HAP-1 (cell line): Measurements from ENCODE around the gene CDKN1C.
A peak's percentile ranks its signal among the peaks of the same experiment; 100 is the strongest.

Experiments used
- DNase-seq, 2 experiments: peaks; one replicate each; pipeline ENCODE4 v3.0.0-alpha.2; 2016 to 2020; ENCODE audit warnings: low spot score in 2 of 2
- H3K27me3 ChIP-seq: fragments of 250-450 bp; sonication (Bioruptor Pico); 2 replicates; pipeline ENCODE4 v1.5.1; 2020; ENCODE audit warnings: low read depth, mild to moderate bottlenecking, moderate library complexity
- H3K36me3 ChIP-seq: fragments of 250-450 bp; sonication (Bioruptor Pico); replicated peaks from 2 replicates; pipeline ENCODE4 v1.5.1; 2020; ENCODE audit warnings: mild to moderate bottlenecking
- H3K4me1 ChIP-seq: fragments of 250-450 bp; sonication (Bioruptor Pico); 2 replicates; pipeline ENCODE4 v1.5.1; 2020; ENCODE audit warnings: mild to moderate bottlenecking
- H3K4me3 ChIP-seq: fragments of 250-450 bp; sonication (Bioruptor Pico); 2 replicates; pipeline ENCODE4 v1.5.1; 2020; ENCODE audit warnings: mild to moderate bottlenecking, moderate library complexity
- H3K9me3 ChIP-seq: fragments of 250-450 bp; sonication (Bioruptor Pico); 2 replicates; pipeline ENCODE4 v1.5.1; 2020; ENCODE audit warnings: mild to moderate bottlenecking, moderate library complexity
- in situ Hi-C: fragments of 300-500 bp; cut with MboI; formaldehyde crosslinking; loops from 3 replicates; pipeline ENCODE4 v1.14.3; 2020; ENCODE audit warnings: low sequenced_read_pairs, inconsistent platforms, mixed read lengths

Gene CDKN1C

GRCh38 chr11:2927851-2928604, 42.5 kb upstream of the CDKN1C start:
- DNase-seq, result no peak
- Histone ChIP-seq H3K9me3 (no peaks in the 10 kb centered on the region), H3K36me3 (no peaks in the 10 kb centered on the region), H3K4me1 (no peaks in the 10 kb centered on the region), H3K4me3 (peak overlapping the region; percentile 21), H3K27me3 (peaks cover 49% of the 10 kb centered on the region)
- in situ Hi-C loops, result loop anchor here (25.0 kb wide), 1 partner anchor 484 kb away; no protein-coding TSS in a partner anchor

GRCh38 chr11:2927121-2927800, 41.7 kb upstream of the CDKN1C start:
- Histone ChIP-seq H3K9me3 (no peaks in the 10 kb centered on the region), H3K36me3 (no peaks in the 10 kb centered on the region), H3K4me3 (no peak overlapping the region), H3K27me3 (peaks cover 49% of the 10 kb centered on the region), H3K4me1 (no peaks in the 10 kb centered on the region)
- in situ Hi-C loops, result loop anchor here (25.0 kb wide), 1 partner anchor 485 kb away; no protein-coding TSS in a partner anchor
- no peak for DNase-seq

- H3K27me3 ChIP-seq, result peaks cover 48% of the 10 kb centered on the region
- H3K4me1 ChIP-seq, result no peaks in the 10 kb centered on the region
- in situ Hi-C loops, result loop anchor here (25.0 kb wide), 1 partner anchor 486 kb away; no protein-coding TSS in a partner anchor
- DNase-seq, result no peak
- H3K4me3 ChIP-seq, result no peak overlapping the region
- H3K9me3 ChIP-seq, result no peaks in the 10 kb centered on the region
- H3K36me3 ChIP-seq, result no peaks in the 10 kb centered on the region
Measured at GRCh38 chr11:2926611-2927051, 41.1 kb upstream of the CDKN1C start.

GRCh38 chr11:2924821-2925675, 39.5 kb upstream of the CDKN1C start:
- Histone ChIP-seq H3K36me3 (no peaks in the 10 kb centered on the region), H3K4me3 (no peak overlapping the region), H3K4me1 (no peaks in the 10 kb centered on the region), H3K9me3 (no peaks in the 10 kb centered on the region), H3K27me3 (peaks cover 33% of the 10 kb centered on the region)
- in situ Hi-C loops, result loop anchor here (25.0 kb wide), 1 partner anchor 487 kb away; no protein-coding TSS in a partner anchor
- no peak for DNase-seq

DNA sequence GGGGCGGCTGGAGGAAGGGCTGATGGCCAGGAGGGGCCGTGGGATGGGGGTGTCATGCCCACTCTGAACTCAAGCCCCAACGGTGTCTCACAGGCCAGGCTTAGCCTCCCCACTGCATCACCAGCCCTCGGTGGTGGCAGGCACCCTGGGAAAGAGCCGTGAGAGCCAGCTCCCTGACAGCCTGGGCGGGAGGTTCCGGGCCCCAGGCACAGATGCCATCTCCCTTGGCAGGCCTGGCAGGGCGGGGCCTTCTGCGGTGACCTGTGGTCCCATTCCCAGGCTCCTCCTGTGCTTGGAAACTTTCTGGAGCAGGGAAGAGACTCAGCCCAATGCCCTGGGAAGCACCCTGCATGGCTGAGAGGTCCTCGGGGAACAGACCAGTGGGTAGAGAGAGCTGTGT, 38.8 kb upstream of the CDKN1C start:
- in situ Hi-C loops, result no loop called here
- Histone ChIP-seq H3K4me1 (no peaks in the 10 kb centered on the region), H3K27me3 (peaks cover 26% of the 10 kb centered on the region), H3K36me3 (no peaks in the 10 kb centered on the region), H3K9me3 (no peaks in the 10 kb centered on the region), H3K4me3 (no peak overlapping the region)
- no peak for DNase-seq

- H3K4me3 ChIP-seq, result no peak overlapping the region
- no peaks in the 10 kb centered on the region for H3K36me3 ChIP-seq
- in situ Hi-C loops, result no loop called here
- DNase-seq, result no peak
- no peaks in the 10 kb centered on the region for H3K9me3 ChIP-seq
- H3K27me3 ChIP-seq, result peaks cover 21% of the 10 kb centered on the region
- no peaks in the 10 kb centered on the region for H3K4me1 ChIP-seq
Measured at GRCh38 chr11:2923446-2924375, 38.1 kb upstream of the CDKN1C start.

- Histone ChIP-seq H3K9me3 (no peaks in the 10 kb centered on the region), H3K36me3 (no peaks in the 10 kb centered on the region), H3K27me3 (peaks cover 11% of the 10 kb centered on the region), H3K4me1 (no peaks in the 10 kb centered on the region), H3K4me3 (no peak overlapping the region)
- in situ Hi-C loops, result no loop called here
- DNase-seq, result no peak
Measured at GRCh38 chr11:2922655-2923054, 37.1 kb upstream of the CDKN1C start.

DNA sequence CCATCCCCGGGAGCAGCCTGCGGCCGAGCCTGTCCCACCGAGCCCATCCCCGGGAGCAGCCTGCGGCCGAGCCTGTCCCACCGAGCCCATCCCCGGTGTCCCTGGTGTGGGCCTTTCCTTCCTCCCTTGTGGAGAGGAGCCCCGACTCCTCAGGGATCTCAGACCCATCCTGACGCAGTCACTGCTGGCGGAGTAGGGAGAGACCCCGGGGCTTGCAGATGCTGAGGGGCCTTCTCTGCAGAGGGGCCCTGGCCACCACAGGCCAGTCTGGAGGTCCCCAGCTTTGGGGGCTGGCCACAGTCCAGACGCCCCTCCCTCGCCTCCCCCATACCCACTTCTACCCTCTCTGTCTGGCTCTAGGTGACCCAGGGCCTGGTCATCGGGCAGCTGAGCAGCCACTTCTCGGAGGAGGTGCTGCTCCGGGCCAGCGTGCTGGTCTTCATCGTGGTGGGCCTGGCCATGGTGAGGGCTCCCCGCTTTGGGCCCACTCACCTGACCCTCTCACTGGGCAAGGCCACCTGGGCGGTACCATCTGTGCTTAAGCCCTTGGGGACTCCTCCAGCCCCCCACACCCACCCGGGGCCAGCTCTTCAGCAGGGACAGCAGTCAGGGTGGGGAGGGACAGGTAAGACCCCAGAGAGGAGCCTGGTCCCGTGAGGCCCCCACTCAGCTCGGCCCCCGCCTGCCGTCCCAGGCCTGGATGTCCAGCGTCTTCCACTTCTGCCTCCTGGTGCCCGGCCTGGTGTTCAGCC, 36.3 kb upstream of the CDKN1C start:
- peaks cover 3% of the 10 kb centered on the region for H3K27me3 ChIP-seq
- no peaks in the 10 kb centered on the region for H3K9me3 ChIP-seq
- in situ Hi-C loops, result no loop called here
- H3K4me3 ChIP-seq, result no peak overlapping the region
- no peaks in the 10 kb centered on the region for H3K36me3 ChIP-seq
- H3K4me1 ChIP-seq, result no peaks in the 10 kb centered on the region
- no peak for DNase-seq

- DNase-seq, result no peak
- Histone ChIP-seq H3K36me3 (no peaks in the 10 kb centered on the region), H3K9me3 (no peaks in the 10 kb centered on the region), H3K4me1 (no peaks in the 10 kb centered on the region), H3K4me3 (no peak overlapping the region), H3K27me3 (no peaks in the 10 kb centered on the region)
- in situ Hi-C loops, result no loop called here
Measured at GRCh38 chr11:2921261-2921660, 35.7 kb upstream of the CDKN1C start.

GRCh38 chr11:2920343-2920742, 34.8 kb upstream of the CDKN1C start:
- Histone ChIP-seq H3K36me3 (no peaks in the 10 kb centered on the region), H3K4me1 (no peaks in the 10 kb centered on the region), H3K27me3 (no peaks in the 10 kb centered on the region), H3K4me3 (no peak overlapping the region), H3K9me3 (no peaks in the 10 kb centered on the region)
- no peak for DNase-seq
- in situ Hi-C loops, result no loop called here

DNA sequence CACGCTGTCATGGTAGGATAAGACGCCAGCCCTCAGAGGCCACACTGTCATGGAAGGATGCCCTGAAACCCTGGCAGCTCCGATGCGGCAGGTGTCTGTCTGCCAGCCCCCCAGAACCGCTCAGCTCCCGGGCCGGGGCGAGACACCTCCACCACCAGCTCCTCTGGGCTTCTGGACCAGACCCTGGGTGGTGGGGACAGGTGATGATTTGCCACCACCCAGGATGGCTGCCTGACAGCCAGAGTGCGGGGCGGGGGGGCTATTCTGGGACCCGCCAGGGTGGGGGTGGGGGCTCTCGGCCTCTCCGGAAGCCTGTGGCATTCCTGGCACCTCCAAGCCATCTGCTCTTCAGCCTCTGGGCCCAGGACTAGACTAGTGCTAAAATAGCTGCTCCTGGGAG, 34.3 kb upstream of the CDKN1C start:
- Histone ChIP-seq H3K4me3 (no peak overlapping the region), H3K27me3 (no peaks in the 10 kb centered on the region), H3K9me3 (no peaks in the 10 kb centered on the region), H3K36me3 (no peaks in the 10 kb centered on the region), H3K4me1 (no peaks in the 10 kb centered on the region)
- no peak for DNase-seq
- in situ Hi-C loops, result no loop called here

DNA sequence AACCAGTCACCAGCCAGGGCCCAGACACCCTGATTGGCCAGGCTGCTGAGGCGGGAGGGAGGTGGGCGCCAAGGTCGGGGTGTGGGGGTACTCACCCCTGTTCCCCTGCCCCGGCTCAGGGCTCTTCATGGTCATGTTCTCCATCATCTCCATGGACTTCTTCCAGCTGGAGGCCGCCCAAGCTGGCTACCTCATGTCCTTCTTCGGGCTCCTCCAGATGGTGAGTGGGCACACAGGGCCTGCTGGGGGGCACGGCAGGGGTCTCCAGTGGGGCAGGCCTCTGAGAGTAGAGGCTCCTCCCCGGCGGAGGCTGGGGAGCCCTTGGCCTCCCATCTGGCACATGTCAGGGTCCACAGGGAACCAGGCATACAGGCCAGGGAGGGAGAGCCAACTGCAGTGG, 33.6 kb upstream of the CDKN1C start:
- Histone ChIP-seq H3K9me3 (no peaks in the 10 kb centered on the region), H3K4me3 (no peak overlapping the region), H3K36me3 (no peaks in the 10 kb centered on the region), H3K27me3 (no peaks in the 10 kb centered on the region), H3K4me1 (no peaks in the 10 kb centered on the region)
- no peak for DNase-seq
- in situ Hi-C loops, result no loop called here
